NT2/D1 (cell line): Measurements from ENCODE around the gene PEAR1.

Experiments
- SUZ12 ChIP-seq: IDR thresholded peaks from 2 replicates; pipeline ENCODE4 v1.6.1; 2011; ENCODE audit not compliant: insufficient read length, insufficient read depth; ENCODE audit errors: extremely low read depth
- ZNF274 ChIP-seq: IDR thresholded peaks from 2 replicates; pipeline ENCODE4 v1.6.1; 2011; ENCODE audit warnings: mild to moderate bottlenecking, low read depth, low read length

- TF ChIP-seq SUZ12 (no peak), ZNF274 (no peak)
Observed at GRCh38 chr1:156856282-156856785, 37.2 kb upstream of the PEAR1 start.
